HEK293T (cell line): ENCODE data around the gene TOM1L1.

Experiments used
- FOXK2 ChIP-seq: fragments of 450-650 bp; IDR thresholded peaks from 2 replicates; pipeline ENCODE4 v1.6.1; 2016; ENCODE audit warnings: mild to moderate bottlenecking
- SP1 ChIP-seq: fragments of 450-650 bp; IDR thresholded peaks from 2 replicates; pipeline ENCODE4 v1.6.1; 2017
- ZNF384 ChIP-seq: fragments of 450-650 bp; IDR thresholded peaks from 2 replicates; pipeline ENCODE4 v1.6.1; 2016

DNA sequence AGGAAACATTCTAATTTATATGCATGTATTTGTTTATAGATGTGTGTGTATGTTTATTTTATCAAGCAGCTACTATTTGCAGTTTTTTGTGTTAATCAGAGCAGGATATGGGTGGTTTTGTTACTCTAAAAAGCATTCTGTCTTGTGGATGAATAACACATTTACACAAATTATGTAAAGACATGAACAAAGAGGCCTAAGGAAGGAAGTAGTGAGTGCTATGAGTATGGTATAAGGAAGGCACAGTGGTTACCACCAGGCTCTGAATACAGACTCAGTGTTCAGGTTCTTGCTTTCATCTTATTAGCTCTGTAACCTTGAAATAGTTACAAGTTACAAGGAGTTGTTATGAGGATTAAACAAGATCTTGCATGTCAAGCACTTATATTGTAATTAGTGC, 101.8 kb downstream of the TOM1L1 start:
- TF ChIP-seq SP1: no peak
- TF ChIP-seq FOXK2: no peak
- no peak for TF ChIP-seq ZNF384
